Gastroesophageal sphincter (tissue), 4 donors: Measurements from ENCODE around the gene NOTO. TPM values are rescaled to one million over a fixed set of nuclear protein-coding genes. Genes with fewer than 3 reads are reported as not detected.

ENCODE experiments used
- ATAC-seq: fragments of 150-250 bp; one replicate; pipeline ENCODE4 v1.9.1; 2016; ENCODE audit warnings: mild to moderate bottlenecking, moderate library complexity
- H3K27ac ChIP-seq, 4 donors: fragments of 200-600 bp; sonication (generic) in 3 of 4; 1 replicate in 3 of 4; 2 replicates in 1 of 4; pipeline ENCODE4 v1.5.1; 2016 to 2019
- H3K27me3 ChIP-seq: fragments of 200-600 bp; sonication (generic); one replicate; pipeline ENCODE4 v1.5.1; 2019
- H3K36me3 ChIP-seq, 2 donors: fragments of 200-600 bp; sonication (generic); one replicate each; pipeline ENCODE4 v1.5.1; 2019; ENCODE audit warnings: control low read depth in 1 of 2
- H3K4me1 ChIP-seq, 3 donors: fragments of 200-600 bp; sonication (generic); 1 replicate in 2 of 3; 2 replicates in 1 of 3; pipeline ENCODE4 v1.5.1; 2016 to 2019; ENCODE audit warnings: control low read depth in 2 of 3
- H3K4me3 ChIP-seq, 2 donors: fragments of 200-600 bp; sonication (generic); one replicate each; pipeline ENCODE4 v1.5.1; 2019; ENCODE audit warnings: mild to moderate bottlenecking in 1 of 2, moderate library complexity in 1 of 2
- H3K9me3 ChIP-seq, 3 donors: fragments of 200-600 bp; sonication (generic); one replicate each; pipeline ENCODE4 v1.5.1; 2017 to 2019; ENCODE audit warnings: control low read depth in 2 of 3
- EP300 ChIP-seq: sonication (generic); formaldehyde crosslinking; IDR thresholded peaks from one replicate; pipeline ENCODE4 v1.6.1; 2017; ENCODE audit warnings: antibody characterized with exemption, mild to moderate bottlenecking
- POLR2A ChIP-seq, 2 donors: fragments of 450-650 bp; IDR thresholded peaks; one replicate each; pipeline ENCODE4 v1.6.1; 2017; ENCODE audit warnings: antibody characterized with exemption in 2 of 2, mild to moderate bottlenecking in 2 of 2, moderate library complexity in 1 of 2
- POLR2AphosphoS5 ChIP-seq: sonication (generic); formaldehyde crosslinking; IDR thresholded peaks from one replicate; pipeline ENCODE4 v1.6.1; 2017; ENCODE audit warnings: antibody characterized with exemption
- WGBS, 2 donors: methylation state at CpG; one replicate each; pipeline ENCODE4 v1.1.5; 2018; ENCODE audit warnings: low coverage in 1 of 2; 5-methylcytosine and 5-hydroxymethylcytosine counted together
- total RNA-seq, 4 donors: library from RNA; depleted of rRNA; stranded (reverse); fragments of >200 nt; gene quantifications; one replicate each; pipeline ENCODE4 v1.1.0, GENCODE V29; 2016
- TF ChIP-seq, protein P1 (sequence below), 4 experiments: fragments of 200-600 bp in 2 of 4; fragments of 450-650 bp in 2 of 4; sonication (generic) in 1 of 4; IDR thresholded peaks; one replicate each; pipeline ENCODE4 v1.5.1; 2017 to 2019; ENCODE audit warnings: antibody characterized with exemption in 4 of 4, mild to moderate bottlenecking in 2 of 4, moderate library complexity in 2 of 4

The NOTO gene
- total RNA-seq, 4 donors from 2014 or later = not detected

- H3K36me3 ChIP-seq = peaks cover 0 to 99% of the 10 kb centered on the region in 2 donors
- no peak overlapping the region for H3K4me3 ChIP-seq
- no peak for ATAC-seq
- no peaks in the 10 kb centered on the region for H3K9me3 ChIP-seq
- H3K27me3 ChIP-seq = no peaks in the 10 kb centered on the region
- peaks cover 0 to 6% (median 0%) of the 10 kb centered on the region in 3 donors for H3K4me1 ChIP-seq
- 14 to 37% methylated on average over 1 to 3 of the region's 5 CpGs for WGBS, 2 donors
- no peak for TF ChIP-seq POLR2A (IDR thresholded peaks at IDR 0.05)
- TF ChIP-seq, protein P1, sequence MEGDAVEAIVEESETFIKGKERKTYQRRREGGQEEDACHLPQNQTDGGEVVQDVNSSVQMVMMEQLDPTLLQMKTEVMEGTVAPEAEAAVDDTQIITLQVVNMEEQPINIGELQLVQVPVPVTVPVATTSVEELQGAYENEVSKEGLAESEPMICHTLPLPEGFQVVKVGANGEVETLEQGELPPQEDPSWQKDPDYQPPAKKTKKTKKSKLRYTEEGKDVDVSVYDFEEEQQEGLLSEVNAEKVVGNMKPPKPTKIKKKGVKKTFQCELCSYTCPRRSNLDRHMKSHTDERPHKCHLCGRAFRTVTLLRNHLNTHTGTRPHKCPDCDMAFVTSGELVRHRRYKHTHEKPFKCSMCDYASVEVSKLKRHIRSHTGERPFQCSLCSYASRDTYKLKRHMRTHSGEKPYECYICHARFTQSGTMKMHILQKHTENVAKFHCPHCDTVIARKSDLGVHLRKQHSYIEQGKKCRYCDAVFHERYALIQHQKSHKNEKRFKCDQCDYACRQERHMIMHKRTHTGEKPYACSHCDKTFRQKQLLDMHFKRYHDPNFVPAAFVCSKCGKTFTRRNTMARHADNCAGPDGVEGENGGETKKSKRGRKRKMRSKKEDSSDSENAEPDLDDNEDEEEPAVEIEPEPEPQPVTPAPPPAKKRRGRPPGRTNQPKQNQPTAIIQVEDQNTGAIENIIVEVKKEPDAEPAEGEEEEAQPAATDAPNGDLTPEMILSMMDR (IDR thresholded peaks at IDR 0.05) = no peak
- no peak for TF ChIP-seq EP300
- no peak for TF ChIP-seq POLR2AphosphoS5
- H3K27ac ChIP-seq = no peak overlapping the region
Measured at GRCh38 chr2:73243884-73244570, 41.7 kb downstream of the NOTO start.

- H3K9me3 ChIP-seq = no peaks in the 10 kb centered on the region
- H3K4me3 ChIP-seq = no peak overlapping the region
- ATAC-seq = no peak
- no peaks in the 10 kb centered on the region for H3K27me3 ChIP-seq
- 89 to 90% methylated on average over 2 to 3 of the region's 3 CpGs for WGBS, 2 donors
- peaks cover 0 to 99% of the 10 kb centered on the region in 2 donors for H3K36me3 ChIP-seq
- no peaks in the 10 kb centered on the region for H3K4me1 ChIP-seq
- TF ChIP-seq EP300 (no peak), POLR2AphosphoS5 (no peak), POLR2A (IDR thresholded peaks at IDR 0.05) (no peak)
- TF ChIP-seq, protein P1 (IDR thresholded peaks at IDR 0.05) = no peak
- H3K27ac ChIP-seq = no peak overlapping the region
Measured at GRCh38 chr2:73244580-73244979, 42.2 kb downstream of the NOTO start.

DNA sequence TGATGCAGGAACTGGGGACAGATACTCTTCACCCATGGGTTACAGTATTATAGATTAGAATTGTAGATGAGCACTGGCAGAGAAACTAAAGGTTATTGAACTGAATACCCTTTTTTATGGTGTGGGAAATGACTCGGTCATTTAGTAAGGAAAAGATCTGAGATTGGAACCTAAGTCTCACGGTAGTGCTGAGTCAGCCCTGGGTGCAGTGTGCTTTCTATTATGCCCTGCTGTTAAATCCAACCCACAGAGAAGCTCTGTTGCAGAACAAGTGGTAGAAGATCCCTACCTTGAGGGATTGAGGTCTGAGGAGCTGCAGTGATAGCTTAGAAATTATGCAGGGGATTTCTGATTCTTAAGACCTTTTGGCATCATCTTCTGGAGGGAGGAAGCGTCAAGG is 44.5 kb downstream of the NOTO start:
- no peak for ATAC-seq
- H3K36me3 ChIP-seq = peaks cover 0 to 100% of the 10 kb centered on the region in 2 donors
- no peaks in the 10 kb centered on the region for H3K4me1 ChIP-seq
- TF ChIP-seq EP300 (no peak), POLR2AphosphoS5 (no peak), POLR2A (IDR thresholded peaks at IDR 0.05) (no peak)
- TF ChIP-seq, protein P1 (IDR thresholded peaks at IDR 0.05) = no peak
- no peak overlapping the region for H3K4me3 ChIP-seq
- H3K27ac ChIP-seq = no peak overlapping the region
- H3K9me3 ChIP-seq = no peaks in the 10 kb centered on the region
- H3K27me3 ChIP-seq = no peaks in the 10 kb centered on the region
- 66 to 73% methylated on average over 2 to 3 of the region's 3 CpGs for WGBS, 2 donors

DNA sequence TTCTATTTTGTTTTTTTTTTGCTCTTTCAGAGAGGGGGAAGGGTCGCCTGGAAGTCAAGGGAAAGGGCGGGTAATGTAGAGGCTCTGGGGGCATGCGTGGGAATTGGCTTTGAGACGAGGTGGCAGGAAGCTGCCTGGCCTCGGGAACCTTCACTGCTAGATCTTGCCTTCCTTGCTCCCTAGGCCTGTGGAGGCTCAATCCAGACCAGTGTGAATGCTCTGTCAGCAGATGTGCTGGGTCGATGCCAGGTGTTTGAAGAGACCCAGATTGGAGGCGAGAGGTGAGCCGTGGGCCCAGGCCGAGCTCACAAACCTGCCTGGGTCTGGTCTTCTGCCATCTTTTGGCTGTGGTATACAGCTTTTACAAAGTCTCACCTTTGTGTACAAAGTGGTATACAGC is 47.3 kb downstream of the NOTO start:
- no peak overlapping the region for H3K27ac ChIP-seq
- H3K4me3 ChIP-seq = no peak overlapping the region
- no peak for TF ChIP-seq POLR2A (IDR thresholded peaks at IDR 0.05)
- TF ChIP-seq EP300 = no peak
- no peak for TF ChIP-seq POLR2AphosphoS5
- TF ChIP-seq, protein P1 (IDR thresholded peaks at IDR 0.05) = no peak
- 70 to 79% methylated on average over 5 to 7 of the region's 9 CpGs for WGBS, 2 donors
- H3K36me3 ChIP-seq = peaks cover 0 to 100% of the 10 kb centered on the region in 2 donors
- no peaks in the 10 kb centered on the region for H3K9me3 ChIP-seq
- no peaks in the 10 kb centered on the region for H3K4me1 ChIP-seq
- no peaks in the 10 kb centered on the region for H3K27me3 ChIP-seq
- ATAC-seq = no peak
